Spinal cord (tissue), 10 donors: Measurements from ENCODE around the gene SOX9. TPM values are rescaled to one million over a fixed set of nuclear protein-coding genes. Genes with fewer than 3 reads are reported as not detected.

Experiments
- DNase-seq, 6 donors: peaks; one replicate each; pipeline versions ENCODE4 v3.0.0 to v3.0.0-alpha.2; 2013 to 2015; ENCODE audit warnings: low spot score in 6 of 6, low read depth in 4 of 6
- H3K27ac ChIP-seq: one replicate; pipeline ENCODE4 v1.5.1; 2013; ENCODE audit warnings: low read depth, low read length, control low read depth
- H3K27me3 ChIP-seq: one replicate; pipeline ENCODE4 v1.6.1; 2013; ENCODE audit warnings: low read length; ENCODE audit not compliant: control insufficient read depth, insufficient read depth
- H3K36me3 ChIP-seq: one replicate; pipeline ENCODE4 v1.6.1; 2013; ENCODE audit warnings: low read length; ENCODE audit not compliant: control insufficient read depth, insufficient read depth
- H3K4me1 ChIP-seq: one replicate; pipeline ENCODE4 v1.6.1; 2013; ENCODE audit warnings: low read length; ENCODE audit not compliant: control insufficient read depth, insufficient read depth
- H3K4me3 ChIP-seq: one replicate; pipeline ENCODE4 v1.5.1; 2013; ENCODE audit warnings: low read depth, low read length, control low read depth
- H3K9me3 ChIP-seq: one replicate; pipeline ENCODE4 v1.6.1; 2013; ENCODE audit warnings: low read length; ENCODE audit not compliant: control insufficient read depth, insufficient read depth
- WGBS: methylation state at CpG from one replicate; pipeline ENCODE4 v1.1.5; 2013; ENCODE audit warnings: missing lambda C conversion rate; ENCODE audit not compliant: insufficient coverage; 5-methylcytosine and 5-hydroxymethylcytosine counted together
- polyA plus RNA-seq, 2 donors: library from polyadenylated mRNA; unstranded; fragments of 120-200 nt; gene quantifications; one replicate each; pipeline ENCODE4 v1.2.1, GENCODE V29; 2013; ENCODE audit not compliant: insufficient read length in 2 of 2
- total RNA-seq, 2 donors: library from RNA; depleted of rRNA in 1 of 2; stranded (reverse); fragments of 120-200 nt in 1 of 2; fragments of >200 nt in 1 of 2; gene quantifications; one replicate each; pipeline versions ENCODE4 v1.2.3 to v1.2.4, GENCODE V29; 2013 to 2014
- donor health status: healthy.

The SOX9 gene
- total and polyA plus RNA-seq, 4 donors = 19.7 to 101 (median 48.2) TPM

DNA sequence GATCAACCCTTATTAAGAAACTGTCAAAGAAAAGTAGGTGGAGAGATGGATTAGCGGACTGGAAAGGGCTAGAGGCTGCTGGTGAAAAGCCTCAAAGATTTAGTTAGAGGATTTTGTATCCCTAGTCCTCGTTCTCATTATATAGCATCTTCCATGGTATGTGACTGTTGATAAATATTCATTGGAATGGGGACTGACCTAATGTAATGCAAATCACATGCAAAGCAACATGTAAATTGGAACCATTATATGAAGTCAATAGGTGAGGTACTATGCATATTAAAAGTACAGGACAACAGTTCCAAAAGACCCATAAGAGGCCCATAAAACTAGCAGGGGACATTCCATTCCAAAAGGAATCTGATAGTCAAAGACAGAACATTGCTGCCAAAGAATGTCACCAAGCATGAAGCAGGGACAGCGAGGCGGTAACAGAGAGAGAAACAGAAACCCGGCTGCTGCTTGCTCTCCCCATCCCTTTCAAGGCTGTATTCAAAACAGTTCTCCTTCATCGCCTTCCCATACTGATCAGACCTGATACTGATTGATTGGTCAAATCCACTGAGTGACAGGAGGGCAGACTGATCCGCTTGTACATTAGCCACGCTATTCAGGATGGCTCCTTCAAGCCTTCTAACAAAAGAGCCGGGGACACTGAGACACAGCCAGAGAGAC lies 44.5 kb downstream of the SOX9 start:
- H3K36me3 ChIP-seq = no peaks in the 10 kb centered on the region
- H3K4me1 ChIP-seq = peaks cover 9% of the 10 kb centered on the region
- 34% methylated on average over 7 of the region's 9 CpGs for WGBS
- no peaks in the 10 kb centered on the region for H3K27me3 ChIP-seq
- H3K4me3 ChIP-seq = no peak overlapping the region
- DNase-seq = peak in 2 of 6 donors; percentile 36 to 51
- no peak overlapping the region for H3K27ac ChIP-seq
- no peaks in the 10 kb centered on the region for H3K9me3 ChIP-seq

DNA sequence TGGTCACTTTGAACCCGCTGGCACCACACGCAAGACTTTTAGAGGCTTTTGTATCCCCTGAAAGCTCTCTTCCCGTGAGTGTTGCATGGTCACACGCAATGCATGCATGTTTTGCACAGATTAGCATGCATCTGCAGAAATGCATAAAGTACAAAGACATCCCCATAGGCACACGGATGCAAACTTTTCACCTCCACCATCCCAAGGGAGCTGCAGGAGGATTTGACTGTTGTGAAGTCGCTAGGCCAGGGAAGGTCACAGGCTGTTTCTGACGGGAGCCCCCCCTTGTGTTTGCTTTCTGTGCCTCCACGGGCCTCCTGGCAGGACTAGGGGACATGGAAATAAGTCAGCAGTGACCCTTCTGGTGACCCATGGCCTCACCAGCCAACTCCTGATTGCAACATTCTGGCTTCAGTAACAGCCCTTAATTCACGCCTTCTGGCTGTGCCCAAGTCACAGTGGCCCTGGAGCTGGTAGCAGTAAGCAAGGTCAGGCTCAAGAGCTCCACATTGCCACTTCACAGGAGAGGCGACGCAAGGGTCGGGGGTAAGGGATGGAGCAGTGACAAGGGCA lies 45.1 kb downstream of the SOX9 start:
- Histone ChIP-seq H3K27ac (no peak overlapping the region), H3K4me3 (no peak overlapping the region), H3K36me3 (no peaks in the 10 kb centered on the region), H3K9me3 (no peaks in the 10 kb centered on the region), H3K4me1 (peaks cover 11% of the 10 kb centered on the region), H3K27me3 (no peaks in the 10 kb centered on the region)
- DNase-seq = peak in 1 of 6 donors; percentile 17
- WGBS = 51% methylated on average over 11 of the region's 12 CpGs

DNA sequence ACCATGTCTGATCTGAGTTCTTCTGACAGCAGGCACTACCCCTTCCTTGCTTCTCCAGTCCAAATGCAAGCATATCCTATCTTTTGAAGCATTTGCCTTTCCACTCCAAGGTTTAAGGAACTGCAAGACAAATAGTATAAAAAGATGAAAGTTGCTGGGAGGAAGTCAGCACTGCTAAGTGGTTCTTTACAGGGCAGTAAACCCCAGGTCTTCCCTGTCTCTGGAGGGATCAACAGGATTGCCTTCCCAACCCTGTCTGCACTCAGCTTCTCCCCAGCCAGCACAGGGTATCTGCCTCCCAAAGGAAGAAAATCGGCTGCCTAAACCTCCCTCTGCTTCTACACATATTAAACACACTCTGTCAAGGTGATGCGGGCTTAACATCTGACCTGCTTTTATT lies 46.8 kb downstream of the SOX9 start:
- no CpG with 5 or more reads among the region's 2 CpGs for WGBS

DNA sequence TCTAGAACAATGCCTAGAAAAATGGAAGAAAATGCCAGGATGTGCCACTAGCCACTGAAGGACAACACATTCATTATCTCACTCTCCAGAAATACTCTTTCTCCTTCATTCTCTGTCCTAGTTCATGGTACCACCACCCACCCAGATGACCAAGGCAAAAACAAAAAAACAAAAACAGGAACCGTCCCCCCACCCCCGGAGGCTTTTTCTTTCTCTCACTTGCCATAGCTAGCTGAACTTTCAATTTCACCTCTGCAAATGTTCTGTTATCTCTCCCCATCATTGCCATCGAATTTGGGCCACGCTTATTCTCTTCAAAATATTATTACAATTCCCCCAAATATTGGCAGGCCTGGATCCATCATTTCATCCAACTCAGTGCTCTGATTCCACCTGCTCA lies 49.0 kb downstream of the SOX9 start:
- no peaks in the 10 kb centered on the region for H3K27me3 ChIP-seq

More for the DNA sequence above, 46.8 kb downstream of the SOX9 start:
- H3K27me3 ChIP-seq = no peaks in the 10 kb centered on the region
- no peaks in the 10 kb centered on the region for H3K9me3 ChIP-seq
- DNase-seq = no peak
- peaks cover 24% of the 10 kb centered on the region for H3K4me1 ChIP-seq
- H3K27ac ChIP-seq = no peak overlapping the region
- H3K36me3 ChIP-seq = no peaks in the 10 kb centered on the region
- H3K4me3 ChIP-seq = no peak overlapping the region

DNA sequence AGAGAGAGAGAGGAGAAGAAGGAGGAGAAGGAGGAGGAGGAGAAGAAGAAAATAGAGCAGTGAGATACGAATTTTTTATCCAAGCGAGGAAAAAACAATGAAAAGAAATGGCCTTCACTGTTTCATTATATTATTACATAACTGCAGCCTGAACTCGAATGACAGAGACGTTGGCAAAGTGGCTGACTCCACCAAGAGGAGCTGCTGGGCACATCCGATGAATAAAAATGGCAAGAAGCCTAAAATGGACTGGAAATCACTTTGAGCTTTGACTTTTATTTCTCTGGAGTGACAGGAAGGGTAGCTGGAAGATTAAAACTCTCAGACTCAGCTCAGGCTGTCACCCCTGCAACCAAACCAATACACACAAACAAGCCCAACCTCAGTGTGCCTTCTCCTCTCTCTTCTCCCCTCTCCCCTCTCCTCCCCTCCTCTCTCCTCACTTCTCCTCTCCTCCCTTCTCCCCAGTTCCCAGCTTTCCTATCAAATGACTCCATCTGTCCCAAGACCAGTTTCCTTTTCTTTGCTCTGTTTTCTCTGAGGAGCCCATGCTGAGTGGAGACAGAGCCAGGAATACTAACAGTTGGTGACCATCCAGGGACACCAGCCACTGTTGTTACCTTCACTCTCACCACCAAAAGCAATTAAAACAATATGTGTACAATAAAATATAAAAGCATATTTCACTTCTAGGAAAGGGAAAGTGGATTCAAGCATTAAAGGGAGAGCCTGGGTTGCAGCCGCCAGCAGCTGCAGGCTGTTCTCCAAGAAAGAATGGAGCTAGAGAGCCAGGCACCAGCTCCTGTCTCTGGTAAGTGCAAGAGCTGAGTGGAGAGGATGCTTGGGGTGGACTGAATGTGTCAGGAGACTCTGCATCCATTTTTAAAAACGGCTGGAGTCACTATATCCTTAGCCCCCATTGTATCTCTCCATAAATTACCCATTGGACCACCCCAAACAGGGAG lies 51.2 kb downstream of the SOX9 start:
- 24% methylated on average over 4 of the region's 7 CpGs for WGBS

More for the DNA sequence above, 49.0 kb downstream of the SOX9 start:
- Histone ChIP-seq H3K4me1 (peaks cover 31% of the 10 kb centered on the region), H3K9me3 (no peaks in the 10 kb centered on the region), H3K27ac (no peak overlapping the region), H3K4me3 (no peak overlapping the region), H3K36me3 (no peaks in the 10 kb centered on the region)
- WGBS = 79% methylated on average over 4 of the region's 4 CpGs
- DNase-seq = no peak

DNA sequence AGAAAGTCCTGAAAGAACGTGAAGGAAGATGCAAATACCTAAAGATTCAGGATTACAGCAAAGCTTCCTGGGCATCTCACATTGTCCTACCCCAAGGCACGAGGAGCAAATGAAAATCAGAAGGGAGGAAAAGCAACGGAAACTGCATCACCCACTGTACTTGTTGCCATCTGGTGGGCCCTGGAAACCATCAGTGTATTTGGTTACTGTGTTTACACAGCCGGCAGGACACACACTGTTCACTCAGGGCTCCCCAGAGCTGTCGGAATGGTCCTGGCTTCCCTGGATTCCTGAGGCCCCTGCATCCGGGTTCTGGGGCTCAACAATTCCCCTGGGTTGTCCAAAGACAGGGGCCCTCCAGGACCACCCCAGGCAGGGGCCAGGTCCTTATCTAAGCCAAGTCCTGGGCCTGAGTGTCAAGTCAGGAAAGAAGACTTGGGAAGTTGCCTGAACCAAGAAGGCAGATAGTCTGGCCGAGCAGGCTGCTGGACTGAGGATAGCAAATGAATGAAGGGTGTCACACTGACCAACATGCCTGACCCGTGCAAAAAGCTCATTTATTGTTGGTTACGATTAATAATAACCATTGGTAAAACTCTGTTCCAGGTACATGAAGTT lies 52.8 kb downstream of the SOX9 start:
- Histone ChIP-seq H3K27me3 (no peaks in the 10 kb centered on the region), H3K4me3 (no peak overlapping the region), H3K36me3 (no peaks in the 10 kb centered on the region), H3K27ac (peak overlapping the region; percentile 33), H3K9me3 (no peaks in the 10 kb centered on the region), H3K4me1 (peaks cover 41% of the 10 kb centered on the region)
- WGBS = 53% methylated on average over 6 of the region's 9 CpGs
- peak in 2 of 6 donors; percentile 46 to 65 for DNase-seq

More for the DNA sequence above, 51.2 kb downstream of the SOX9 start:
- peak in 2 of 6 donors; percentile 61 to 76 for DNase-seq
- Histone ChIP-seq H3K36me3 (no peaks in the 10 kb centered on the region), H3K4me3 (no peak overlapping the region), H3K27ac (peak overlapping the region; percentile 26), H3K27me3 (no peaks in the 10 kb centered on the region), H3K9me3 (no peaks in the 10 kb centered on the region), H3K4me1 (peaks cover 40% of the 10 kb centered on the region)

DNA sequence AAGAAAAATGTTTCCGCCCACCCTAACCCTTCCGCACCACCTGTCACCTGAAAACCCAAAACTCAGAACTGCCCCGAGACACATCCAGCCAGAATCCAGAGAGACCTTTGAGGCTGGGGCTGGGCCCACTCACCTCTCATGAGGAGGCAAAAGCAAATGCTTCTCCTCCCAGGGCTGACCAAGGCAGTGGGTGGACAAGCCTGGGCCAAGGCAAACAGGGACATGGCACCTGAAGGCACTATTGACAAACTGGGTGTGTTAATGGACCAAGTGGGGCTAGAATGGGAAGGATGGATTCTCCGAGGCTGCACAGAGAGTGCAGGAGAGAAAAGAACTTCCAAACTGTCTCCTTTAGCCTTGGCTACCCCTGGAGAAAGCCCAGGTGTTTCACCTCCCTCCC lies 54.4 kb downstream of the SOX9 start:
- Histone ChIP-seq H3K27me3 (no peaks in the 10 kb centered on the region), H3K36me3 (no peaks in the 10 kb centered on the region), H3K27ac (no peak overlapping the region), H3K9me3 (no peaks in the 10 kb centered on the region), H3K4me1 (peaks cover 41% of the 10 kb centered on the region), H3K4me3 (no peak overlapping the region)
- DNase-seq = no peak
- WGBS = 88% methylated on average over 3 of the region's 4 CpGs
